Measurements from ENCODE around the gene GNAS.

GNAS gene

GRCh38 chr20:58829531-58829941 is 23.0 kb upstream of the GNAS start:
- DNase-seq: no peak

GRCh38 chr20:58832457-58832856 is 20.1 kb upstream of the GNAS start:
- DNase-seq: no peak

GRCh38 chr20:58833921-58834320 is 18.6 kb upstream of the GNAS start:
- DNase-seq: no peak

GRCh38 chr20:58835231-58835630 is 17.3 kb upstream of the GNAS start:
- DNase-seq: no peak

GRCh38 chr20:58836616-58837204 is 15.8 kb upstream of the GNAS start:
- no peak for DNase-seq

GRCh38 chr20:58837717-58838116 is 14.8 kb upstream of the GNAS start:
- no peak for DNase-seq

GRCh38 chr20:58838174-58838573 is 14.3 kb upstream of the GNAS start:
- no peak for DNase-seq

- peak; percentile 20 for DNase-seq
Measured at GRCh38 chr20:58839474-58839874, 13.0 kb upstream of the GNAS start.

- no peak for DNase-seq
Measured at GRCh38 chr20:58839991-58840747, 12.3 kb upstream of the GNAS start.

GRCh38 chr20:58840816-58841538 is 11.5 kb upstream of the GNAS start:
- DNase-seq: no peak

- no peak for DNase-seq
Measured at GRCh38 chr20:58841539-58842264, 10.8 kb upstream of the GNAS start.

- DNase-seq: no peak
Measured at GRCh38 chr20:58842276-58842675, 10.2 kb upstream of the GNAS start.

- DNase-seq: no peak
Measured at GRCh38 chr20:58843128-58843556, 9.4 kb upstream of the GNAS start.

GRCh38 chr20:58845706-58846105 is 6.8 kb upstream of the GNAS start:
- DNase-seq: no peak

GRCh38 chr20:58847463-58847862 is 5.1 kb upstream of the GNAS start:
- DNase-seq: no peak

- peak; percentile 58 for DNase-seq
Measured at GRCh38 chr20:58850693-58851174, 1.8 kb upstream of the GNAS start, which contains the start of gene GNAS-AS1. GNAS-AS1 (minus strand) TSS chr20:58850902.

- no peak for DNase-seq
Measured at GRCh38 chr20:58851221-58851968, 1.1 kb upstream of the GNAS start.

GRCh38 chr20:58851969-58852458 is 502 bp upstream of the GNAS start:
- no peak for DNase-seq

GRCh38 chr20:58853466-58853865 is 950 bp downstream of the GNAS start:
- no peak for DNase-seq

- DNase-seq: no peak
Measured at GRCh38 chr20:58853976-58854637, 1.6 kb downstream of the GNAS start.

GRCh38 chr20:58854638-58855471 is 2.3 kb downstream of the GNAS start:
- no peak for DNase-seq
